ENCODE data around the gene RCBTB1. TPM values are rescaled to one million over a fixed set of nuclear protein-coding genes. Genes with fewer than 3 reads are reported as not detected.
A peak's percentile ranks its signal among the peaks of the same experiment; 100 is the strongest.

The RCBTB1 gene
- total RNA-seq, 4 donors from 2014 or later: 5.6 to 10.7 (median 8.1) TPM

GRCh38 chr13:49494645-49495044 is 90.7 kb downstream of the RCBTB1 start:
- Histone ChIP-seq H3K36me3 (no peaks in the 10 kb centered on the region), H3K27ac (peak overlapping the region in 3 of 4 donors; percentile 93 to 99 (median 93))
- no peak for DNase-seq

DNA sequence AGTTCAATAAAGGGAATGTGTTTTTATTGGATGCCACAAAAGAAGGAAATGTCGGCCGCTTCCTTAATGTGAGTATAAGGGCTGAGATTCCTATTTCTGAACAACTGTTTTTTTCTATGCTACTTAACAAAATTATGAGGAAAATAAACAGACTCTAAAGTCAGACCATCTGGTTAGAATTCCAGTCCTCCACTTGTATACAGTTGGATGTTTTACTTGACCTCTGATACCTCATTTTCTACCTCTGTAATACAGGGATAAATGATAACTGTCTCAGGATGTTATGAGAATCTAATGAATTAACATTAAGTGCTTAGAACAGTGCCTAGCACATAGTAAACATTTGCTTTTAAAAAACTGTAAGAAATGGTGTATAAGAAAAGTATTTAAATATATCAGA is 96.8 kb downstream of the RCBTB1 start:
- H3K27me3 ChIP-seq: no peaks in the 10 kb centered on the region
- H3K36me3 ChIP-seq: peaks cover 0 to 25% (median 0%) of the 10 kb centered on the region in 3 donors
- H3K4me1 ChIP-seq: no peaks in the 10 kb centered on the region
- no peak overlapping the region for H3K4me3 ChIP-seq
- no peaks in the 10 kb centered on the region for H3K9me3 ChIP-seq
- no peak for TF ChIP-seq CTCF (IDR thresholded peaks at IDR 0.05)
- TF ChIP-seq POLR2A (IDR thresholded peaks at IDR 0.05): no peak
- no peak for DNase-seq
- no peak overlapping the region for H3K27ac ChIP-seq

More at GRCh38 chr13:49494645-49495044, 90.7 kb downstream of the RCBTB1 start:
- TF ChIP-seq POLR2A (IDR thresholded peaks at IDR 0.05): no peak
- TF ChIP-seq CTCF (IDR thresholded peaks at IDR 0.05): no peak
- Histone ChIP-seq H3K27me3 (no peaks in the 10 kb centered on the region), H3K4me3 (peak overlapping the region; percentile 51 to 84 (median 65)), H3K9me3 (no peaks in the 10 kb centered on the region), H3K4me1 (no peaks in the 10 kb centered on the region)

Other genes starting within 250 kb of the RCBTB1 start
- gene CAB39L, start 141.5 kb downstream of the RCBTB1 start, total RNA-seq: 10 to 100 TPM in 2 of 4 donors, 1 to 10 TPM in 2; 8.3 to 28.9 (median 11.6) TPM
- gene SETDB2, start 141.3 kb downstream of the RCBTB1 start, total RNA-seq: 10 to 100 TPM in 1 of 4 donors, 1 to 10 TPM in 3; 5.4 to 20.6 (median 8.9) TPM
- gene PHF11, start 89.6 kb downstream of the RCBTB1 start, total RNA-seq: 10 to 100 TPM; 26.1 to 61.9 (median 57.4) TPM
- 1 to 10 TPM; 1.2 to 5.0 (median 3.6) TPM for gene ARL11, start 42.9 kb upstream of the RCBTB1 start, total RNA-seq
- 10 to 100 TPM in 3 of 4 donors, 1 to 10 TPM in 1; 6.7 to 21.6 (median 19.2) TPM for gene EBPL, start 105.9 kb upstream of the RCBTB1 start, total RNA-seq
- 10 to 100 TPM; 11.5 to 22.9 (median 19.8) TPM for gene KPNA3, start 207.1 kb upstream of the RCBTB1 start, total RNA-seq